Stimulated activated CD4-positive, alpha-beta T cell treated with anti-CD3 and anti-CD28 coated beads, Interleukin-15, amount 100 ng/mL, for 1 hour (primary cell): Measurements from ENCODE around the gene ZDHHC1.

Source experiments
- DNase-seq, 2 donors: peaks; one replicate each; pipeline ENCODE4 v3.0.0-alpha.2; 2020; ENCODE audit warnings: low read depth in 1 of 2, low spot score in 1 of 2

ZDHHC1 gene

DNA sequence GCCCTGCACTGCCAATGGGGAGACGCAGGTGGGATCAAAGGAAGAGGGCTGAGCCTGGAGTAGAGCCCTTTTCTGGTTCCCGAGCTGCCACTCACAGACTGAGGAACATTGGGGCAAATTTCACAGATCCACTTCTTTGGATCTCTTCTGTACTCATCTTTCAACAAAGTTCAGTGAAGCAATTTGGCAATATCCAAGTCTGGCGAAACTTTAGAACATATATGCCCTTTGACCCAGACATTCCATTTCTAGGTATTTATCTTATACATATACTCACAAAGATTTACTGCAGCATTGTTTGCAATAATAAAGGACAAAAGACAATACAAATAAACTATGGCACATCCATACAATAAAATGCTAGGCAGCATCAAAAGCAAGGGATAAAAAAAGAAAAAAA lies 4.9 kb downstream of the ZDHHC1 start:
- DNase-seq = no peak

DNA sequence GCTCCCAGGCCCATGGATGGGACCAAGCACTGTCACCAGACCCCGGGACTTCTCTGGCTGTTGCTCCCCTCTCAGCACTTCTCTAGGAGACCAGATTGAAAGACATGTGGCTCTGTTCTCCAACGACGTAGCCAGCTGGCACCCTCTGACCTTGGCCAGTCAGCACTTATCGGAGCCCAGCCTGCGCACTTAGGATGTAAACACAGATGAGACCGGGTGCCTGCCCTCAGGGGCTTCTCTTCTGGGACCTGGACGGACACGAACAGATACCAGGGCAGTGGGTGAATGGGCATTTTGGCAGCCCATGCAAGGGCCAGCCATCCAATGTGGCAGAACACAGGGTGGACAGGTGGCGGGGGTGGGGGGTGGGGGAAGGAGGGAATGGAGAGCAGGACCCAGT lies 6.6 kb downstream of the ZDHHC1 start:
- DNase-seq = no peak

DNA sequence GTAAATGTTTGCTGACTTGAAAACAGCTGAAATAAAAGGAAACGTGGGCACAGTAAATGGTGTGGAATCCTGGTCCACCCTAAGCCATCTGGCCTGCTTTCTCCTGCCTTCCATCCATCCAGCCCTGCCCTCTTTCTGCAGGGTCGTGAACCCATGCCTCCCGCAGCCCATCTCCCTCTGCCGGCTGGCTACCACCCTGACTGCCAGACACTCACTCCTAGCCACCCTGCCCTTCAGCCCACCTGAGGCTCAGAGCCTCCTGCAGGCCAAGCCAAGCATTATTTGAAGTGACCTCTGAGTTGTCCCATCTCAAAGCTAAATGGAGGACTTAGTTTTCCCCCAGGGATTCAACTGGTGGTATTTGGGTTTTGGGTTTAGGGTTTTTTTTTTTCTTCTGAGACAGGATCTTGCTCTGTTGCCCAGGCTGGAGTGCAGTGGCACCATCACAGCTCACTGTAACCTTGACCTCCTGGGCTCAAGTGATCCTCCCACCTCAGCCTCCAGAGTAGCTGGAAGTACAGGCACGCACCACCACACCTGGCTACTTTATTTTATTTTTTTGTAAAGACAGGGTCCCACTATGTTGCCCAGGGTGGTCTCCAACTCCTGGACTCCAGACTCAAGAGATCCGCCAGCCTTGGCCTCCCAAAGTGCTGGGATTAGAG lies 8.4 kb downstream of the ZDHHC1 start:
- no peak for DNase-seq

DNA sequence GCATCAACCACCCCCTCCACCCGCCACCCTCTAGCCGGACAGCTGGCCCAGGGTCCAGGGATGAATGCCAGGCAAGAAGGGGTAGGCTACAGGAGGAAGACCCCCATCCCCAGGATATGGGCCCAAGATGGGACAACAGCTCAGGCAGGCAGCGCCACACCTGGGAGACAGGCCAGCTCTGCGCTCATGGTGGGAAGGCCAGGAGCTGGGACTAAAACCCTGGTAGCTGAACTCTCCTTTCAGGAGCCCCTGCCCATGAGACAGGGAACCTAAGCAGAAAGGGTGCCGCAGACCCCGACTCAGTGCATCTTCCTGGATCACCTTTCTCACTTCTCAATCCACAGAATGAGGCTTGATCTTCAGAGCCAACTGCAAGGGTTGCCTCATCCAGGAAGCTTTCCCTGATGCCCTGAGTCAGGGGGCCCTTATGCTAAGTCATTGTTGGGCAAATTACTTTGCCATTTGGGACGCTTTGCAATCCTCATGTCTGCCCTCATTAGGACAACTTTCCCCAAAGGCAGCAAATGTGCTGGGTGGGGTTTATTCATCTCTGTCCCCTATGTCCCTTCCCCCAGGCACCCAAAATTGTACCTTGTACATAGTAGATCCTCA lies 9.0 kb downstream of the ZDHHC1 start:
- DNase-seq = no peak

DNA sequence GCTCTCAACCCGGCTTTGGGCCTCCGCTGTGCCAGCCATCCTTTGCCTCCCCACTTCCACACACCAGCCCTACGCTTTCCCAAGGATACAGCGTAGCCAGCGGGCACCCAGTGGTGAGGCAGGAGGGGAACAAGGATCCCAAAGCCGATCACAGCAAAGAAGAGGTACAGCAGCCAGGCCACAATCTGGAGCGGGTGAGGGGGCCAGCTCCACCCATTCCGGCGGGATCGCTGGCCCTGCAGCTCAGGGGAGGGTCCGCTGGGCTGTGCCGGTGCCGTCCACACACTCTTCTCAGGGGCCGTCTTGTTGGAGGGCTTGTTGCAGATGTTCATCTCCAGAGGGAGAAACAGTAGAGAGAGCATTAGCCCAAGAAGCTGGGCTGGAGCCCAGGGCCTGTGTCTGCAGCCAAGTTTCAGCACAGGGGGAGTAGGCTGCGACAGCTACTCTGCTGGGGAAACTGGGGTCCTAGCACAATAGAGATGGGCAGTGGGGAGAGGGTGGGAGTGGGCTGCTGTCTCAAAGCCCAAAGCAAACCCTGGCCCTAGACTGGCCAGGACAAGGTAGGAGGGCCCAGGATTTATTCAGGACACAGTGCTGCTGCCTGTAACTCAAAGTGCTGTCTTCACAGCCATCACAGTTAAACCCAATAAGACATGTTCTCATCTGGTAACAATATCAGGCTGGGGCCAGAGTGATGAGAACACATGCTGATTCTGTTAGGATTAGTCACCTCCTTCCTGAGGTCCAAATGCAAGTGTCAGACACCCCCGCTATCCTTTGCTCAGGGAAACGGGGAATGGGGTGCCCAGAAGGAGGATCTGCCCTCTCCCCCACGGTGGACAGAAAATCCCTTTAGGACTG lies 9.9 kb downstream of the ZDHHC1 start:
- DNase-seq = no peak

DNA sequence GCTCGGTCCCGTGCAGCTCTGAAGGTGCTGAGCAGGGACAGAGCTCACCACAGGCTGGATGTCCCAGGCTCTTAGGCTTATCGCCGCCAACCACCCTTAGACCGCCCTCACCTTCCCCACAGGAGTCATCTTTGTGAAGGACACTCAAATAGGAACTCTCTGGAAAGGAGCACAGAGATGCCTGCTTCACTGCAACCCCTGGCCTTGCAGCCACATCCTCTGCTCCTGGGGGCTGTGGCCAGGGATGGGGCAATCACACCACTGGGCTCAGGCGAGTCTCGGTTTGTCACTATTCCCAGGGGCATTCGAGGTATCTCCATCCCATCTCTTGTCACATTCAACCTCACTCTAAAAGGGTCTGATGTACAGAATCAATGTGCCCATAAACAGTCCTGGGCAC lies 10.9 kb downstream of the ZDHHC1 start:
- DNase-seq = no peak

DNA sequence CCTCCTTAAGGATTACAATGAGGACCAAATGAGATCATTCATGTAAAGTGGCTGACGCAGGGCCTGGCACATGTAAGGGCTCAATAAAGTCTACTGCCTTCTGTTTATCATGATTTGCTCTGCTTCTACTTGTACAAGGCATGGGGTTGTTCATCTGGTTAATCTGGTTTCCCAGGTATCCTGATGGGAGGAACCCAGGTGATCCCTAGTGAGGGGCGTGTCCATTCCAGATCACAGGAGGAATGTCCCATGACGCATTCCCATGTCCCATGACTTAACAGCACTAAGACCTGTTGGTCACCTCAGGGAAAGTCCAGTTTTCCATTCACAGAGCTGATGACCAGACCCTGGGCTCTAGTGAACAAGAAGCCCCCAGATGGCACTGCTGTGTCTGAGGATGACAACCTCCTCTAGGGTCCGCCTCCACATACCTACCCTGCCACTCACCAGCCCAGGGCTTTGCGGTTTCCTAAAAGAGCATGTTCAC lies 11.5 kb downstream of the ZDHHC1 start:
- no peak for DNase-seq

DNA sequence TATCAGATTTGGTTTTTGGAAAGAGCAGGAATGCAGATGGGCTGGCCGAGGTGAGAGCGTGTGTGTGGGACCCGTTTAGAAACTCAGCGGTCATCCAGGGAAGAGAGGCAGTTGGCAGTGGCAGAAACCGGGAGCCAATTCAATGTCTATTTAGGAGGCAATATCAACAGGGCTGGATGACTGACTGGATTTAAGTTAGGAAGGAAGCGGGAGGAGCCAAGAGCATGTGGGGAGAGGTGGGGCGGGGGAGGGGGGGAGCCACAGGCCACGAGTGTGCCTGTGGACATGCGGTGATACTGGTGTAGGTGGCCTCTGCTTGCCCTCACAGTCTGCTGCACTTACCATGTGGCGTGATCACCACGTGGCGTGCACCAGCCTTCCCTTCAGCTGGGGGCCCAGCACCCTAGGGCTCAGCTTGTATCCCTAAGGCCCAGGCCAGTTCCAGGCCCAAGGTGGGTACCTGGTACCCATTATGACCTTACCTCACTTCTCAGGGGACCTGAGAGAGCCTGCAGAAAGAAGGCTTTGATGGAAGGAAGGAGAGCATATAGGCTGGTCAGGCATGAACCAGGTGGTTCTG lies 12.2 kb downstream of the ZDHHC1 start:
- no peak for DNase-seq

DNA sequence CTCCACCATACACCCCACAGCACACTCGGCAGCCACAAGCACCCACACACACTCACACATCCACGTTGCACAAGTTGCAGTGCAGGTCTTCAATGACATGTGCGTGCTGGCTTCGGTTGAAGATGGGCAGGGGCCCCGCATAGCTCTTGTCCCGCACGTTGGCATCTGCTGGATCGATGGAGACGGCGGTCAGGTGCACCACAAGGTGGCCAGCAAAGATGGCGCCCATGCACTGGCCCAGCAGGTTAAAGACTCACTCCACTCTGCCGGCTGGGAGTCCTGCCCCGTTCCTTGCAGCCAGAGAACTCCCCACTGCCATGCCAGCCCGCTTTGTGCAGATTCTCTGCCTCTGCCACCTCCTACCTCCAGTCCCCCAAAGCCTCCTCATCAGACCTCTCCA lies 15.4 kb downstream of the ZDHHC1 start:
- no peak for DNase-seq

DNA sequence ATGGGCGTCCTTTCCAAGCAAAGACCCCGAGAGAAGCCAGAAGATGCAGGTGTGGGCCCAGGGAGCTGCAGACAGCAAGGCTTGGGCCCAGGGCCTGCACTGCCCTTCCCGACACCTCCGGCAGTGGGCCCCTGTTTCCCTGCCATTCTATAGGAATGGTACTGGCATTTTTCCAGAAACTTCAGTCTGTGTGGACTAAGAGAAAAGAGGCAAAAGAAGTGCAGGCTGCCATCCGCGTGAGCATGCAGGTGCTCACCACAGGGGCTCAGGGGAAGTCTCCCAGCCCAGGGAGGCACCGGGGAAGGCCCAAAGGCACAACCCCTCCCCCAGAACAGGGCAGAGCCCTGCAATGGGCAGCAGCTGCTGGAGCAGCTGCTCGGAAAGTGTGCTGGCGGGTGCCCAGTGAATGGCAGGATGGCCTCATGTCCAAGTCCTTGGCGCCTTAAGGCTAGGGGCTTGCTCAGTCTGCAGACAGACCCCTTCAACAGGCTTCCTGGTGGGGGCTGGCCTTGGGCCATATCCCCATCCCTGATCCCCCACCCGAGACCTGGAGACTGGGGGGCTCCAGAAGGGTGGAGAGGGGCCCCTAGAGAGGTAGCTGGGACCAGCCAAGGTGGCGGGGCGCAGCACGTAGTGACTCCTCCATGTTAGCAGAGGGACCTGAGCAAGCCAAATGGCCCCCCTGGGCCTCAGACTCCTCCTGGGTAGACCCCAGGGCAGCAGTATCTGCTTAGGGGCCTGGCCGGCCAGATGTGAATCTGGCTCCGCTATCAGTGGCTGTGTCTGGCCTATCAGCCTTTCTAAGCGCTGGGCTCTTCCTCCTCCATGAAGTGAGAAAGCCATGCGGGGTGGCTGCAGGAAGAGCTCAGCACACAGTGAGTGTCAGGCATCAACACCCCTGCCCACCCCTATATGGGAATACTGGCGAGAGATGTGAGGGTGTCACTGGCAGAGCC lies 16.2 kb downstream of the ZDHHC1 start:
- DNase-seq = no peak

DNA sequence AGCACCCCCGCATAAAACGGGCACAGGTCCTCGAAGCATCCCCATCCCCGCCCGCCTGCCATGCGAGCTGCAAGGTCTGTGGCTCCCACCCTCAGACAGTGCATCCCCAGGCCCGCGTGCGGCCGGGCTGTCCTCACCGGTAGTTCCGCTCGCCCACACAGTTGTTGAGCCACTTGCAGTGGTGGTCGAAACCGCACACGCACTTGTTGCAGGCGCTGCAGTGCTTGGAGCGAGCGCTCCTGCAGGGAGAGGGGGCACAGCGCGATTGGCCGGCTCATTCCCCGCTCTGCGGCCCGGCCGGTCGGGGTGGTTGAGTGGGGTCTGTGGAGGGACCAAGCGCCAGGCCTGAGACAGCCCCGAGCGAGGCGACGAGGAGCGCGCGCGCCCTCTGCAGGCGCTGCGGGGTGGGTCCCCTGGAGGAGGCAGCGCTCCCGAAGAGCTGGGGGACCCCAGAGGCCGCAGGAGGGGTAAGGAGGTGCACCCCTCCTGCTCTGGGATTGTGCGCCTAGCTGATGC lies 17.0 kb downstream of the ZDHHC1 start:
- peak in 1 of 2 donors; percentile 53 for DNase-seq

DNA sequence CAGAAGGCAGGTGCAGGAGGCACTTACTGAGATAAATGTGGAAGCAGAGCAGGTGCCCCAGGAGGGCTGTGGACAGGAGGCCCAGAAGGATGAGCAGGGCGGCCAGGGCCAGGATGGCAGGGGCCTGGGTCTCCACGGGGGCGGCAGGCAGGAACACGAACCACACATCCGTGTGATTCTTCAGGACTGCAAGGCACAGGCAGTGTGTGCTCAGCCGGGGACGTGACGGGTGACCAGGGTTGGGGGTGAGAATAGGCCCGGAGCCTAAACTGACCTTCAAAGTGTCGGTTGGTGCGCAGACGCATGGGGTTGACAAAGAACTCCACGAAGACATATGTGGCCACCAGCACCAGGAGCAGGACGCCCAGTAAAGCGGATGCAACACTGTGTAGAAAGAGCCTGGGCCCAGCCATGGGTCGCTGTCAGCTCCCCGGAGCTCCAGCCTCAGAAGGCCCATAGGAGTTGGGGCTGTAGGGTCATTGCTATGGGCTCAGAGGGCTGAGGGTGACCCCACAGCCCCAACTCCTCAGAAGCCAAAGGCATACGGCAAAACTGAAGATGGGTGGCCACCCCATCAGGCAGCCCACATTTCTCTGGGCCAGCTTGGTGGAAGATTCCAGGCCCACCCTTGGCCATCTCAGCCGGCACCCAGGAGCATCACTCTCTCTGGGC lies 17.6 kb downstream of the ZDHHC1 start:
- no peak for DNase-seq

DNA sequence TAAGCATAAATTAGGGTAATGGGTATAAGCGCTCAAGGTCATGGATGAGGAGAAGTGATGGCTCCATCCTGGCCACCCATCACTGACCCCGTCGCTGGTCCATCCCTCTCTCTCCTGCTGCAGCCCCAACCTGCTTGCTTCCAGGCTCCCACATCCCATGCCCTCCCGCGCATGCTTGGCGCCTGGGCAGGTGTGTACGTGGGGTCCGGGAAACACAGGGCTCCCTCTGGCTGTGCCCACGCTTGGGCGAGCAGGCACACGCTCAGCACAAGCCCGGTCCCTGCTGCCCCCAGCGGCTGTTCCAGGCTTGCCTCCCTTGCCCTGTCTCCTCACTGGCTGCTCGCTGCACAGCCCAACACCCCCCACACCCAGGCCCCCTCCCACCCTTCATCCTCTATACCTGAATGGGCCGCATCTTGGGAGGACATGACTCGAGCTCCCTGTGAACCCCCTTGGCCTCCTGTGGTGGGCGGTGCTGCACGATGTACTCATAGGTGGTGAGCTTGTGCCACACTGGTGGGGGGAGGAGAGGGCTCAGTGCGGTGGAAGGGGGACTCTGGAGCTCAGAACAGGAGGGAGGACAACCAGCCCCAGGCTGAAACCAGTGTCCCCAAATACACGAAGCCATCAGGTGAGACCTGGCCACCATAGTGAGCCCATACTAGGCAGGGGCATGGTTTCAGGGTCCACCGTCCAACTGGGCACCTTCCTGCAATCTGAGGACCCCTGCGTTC lies 18.3 kb downstream of the ZDHHC1 start:
- no peak for DNase-seq

DNA sequence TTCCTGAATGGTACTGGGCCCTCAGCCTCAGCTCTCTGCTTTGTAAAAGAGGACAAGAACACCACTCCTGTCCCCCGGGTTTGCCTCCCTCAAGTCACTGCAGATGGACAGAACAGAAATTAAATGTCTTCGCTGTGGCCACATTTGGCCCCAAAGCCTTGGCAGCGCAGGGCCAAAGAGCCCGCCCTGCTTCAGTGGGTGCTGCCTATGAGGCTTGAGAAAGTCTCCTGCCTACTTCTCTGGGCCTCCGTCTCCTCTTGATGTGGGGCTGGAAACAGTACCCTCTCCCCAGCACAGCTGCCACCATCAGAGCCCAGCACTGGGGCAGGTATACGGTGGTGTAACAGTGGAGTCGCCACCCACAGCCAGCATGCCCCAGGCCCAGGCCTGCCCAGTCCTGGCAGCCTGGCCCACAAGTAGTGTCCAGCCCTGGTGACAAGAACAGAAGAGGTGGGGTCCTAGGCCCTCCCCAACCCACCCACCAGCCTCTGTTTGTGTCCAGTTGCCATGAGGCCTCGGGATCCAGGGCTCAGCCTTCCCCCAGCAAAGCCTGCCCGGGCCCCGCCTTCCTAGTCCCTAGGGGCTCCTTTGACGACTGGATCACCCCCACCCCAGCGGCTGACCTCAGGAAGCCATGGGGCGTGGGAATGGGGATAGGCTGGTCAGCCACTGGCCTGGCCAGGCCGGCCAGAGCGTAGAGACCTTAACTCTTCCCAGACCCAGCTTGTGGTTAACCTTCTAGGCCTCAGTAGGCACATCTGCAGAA lies 19.1 kb downstream of the ZDHHC1 start:
- DNase-seq = no peak

DNA sequence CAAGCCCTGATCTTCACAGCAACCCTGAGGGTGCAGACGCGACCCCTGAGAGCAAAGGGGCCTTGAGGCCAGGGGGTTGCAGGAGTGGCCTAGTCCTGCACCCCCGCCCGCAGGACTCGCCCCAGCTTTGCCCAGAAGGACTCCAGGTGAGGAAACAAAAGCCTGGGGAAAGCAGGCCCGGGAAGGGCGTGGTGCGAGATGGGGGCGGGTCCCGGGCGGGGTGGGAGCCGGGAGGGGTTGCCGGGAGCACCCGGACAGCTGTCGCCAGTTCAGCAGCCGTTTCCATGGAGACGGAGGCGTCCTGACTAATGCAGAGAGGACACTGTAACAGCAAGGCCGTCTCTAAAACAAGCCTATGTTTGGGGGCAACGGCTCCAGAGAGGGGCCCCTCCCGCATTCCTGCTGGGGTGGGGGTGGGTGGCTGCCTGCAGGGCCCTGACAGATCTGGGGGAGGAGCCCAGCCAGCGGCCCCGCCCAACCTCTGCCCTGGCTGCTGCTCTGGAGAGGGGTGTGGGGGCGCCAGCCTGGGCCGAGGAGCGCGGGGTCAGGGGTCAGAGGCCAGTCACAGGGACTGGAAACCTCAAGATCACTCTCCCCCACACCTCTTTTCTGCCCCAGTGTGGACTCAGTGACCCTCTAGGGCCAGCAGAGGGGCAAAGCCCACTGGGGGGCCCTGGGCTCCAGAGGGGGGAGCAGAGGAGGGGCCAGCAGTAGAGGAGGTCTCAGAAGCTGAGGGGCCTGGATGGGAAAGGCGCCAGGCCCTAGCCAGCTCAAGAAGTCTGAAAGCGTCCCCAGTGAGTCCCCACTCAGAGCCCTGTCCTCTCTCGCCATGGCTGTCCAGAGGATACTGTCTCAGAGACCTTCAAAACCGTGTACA lies 19.9 kb downstream of the ZDHHC1 start:
- DNase-seq = no peak

DNA sequence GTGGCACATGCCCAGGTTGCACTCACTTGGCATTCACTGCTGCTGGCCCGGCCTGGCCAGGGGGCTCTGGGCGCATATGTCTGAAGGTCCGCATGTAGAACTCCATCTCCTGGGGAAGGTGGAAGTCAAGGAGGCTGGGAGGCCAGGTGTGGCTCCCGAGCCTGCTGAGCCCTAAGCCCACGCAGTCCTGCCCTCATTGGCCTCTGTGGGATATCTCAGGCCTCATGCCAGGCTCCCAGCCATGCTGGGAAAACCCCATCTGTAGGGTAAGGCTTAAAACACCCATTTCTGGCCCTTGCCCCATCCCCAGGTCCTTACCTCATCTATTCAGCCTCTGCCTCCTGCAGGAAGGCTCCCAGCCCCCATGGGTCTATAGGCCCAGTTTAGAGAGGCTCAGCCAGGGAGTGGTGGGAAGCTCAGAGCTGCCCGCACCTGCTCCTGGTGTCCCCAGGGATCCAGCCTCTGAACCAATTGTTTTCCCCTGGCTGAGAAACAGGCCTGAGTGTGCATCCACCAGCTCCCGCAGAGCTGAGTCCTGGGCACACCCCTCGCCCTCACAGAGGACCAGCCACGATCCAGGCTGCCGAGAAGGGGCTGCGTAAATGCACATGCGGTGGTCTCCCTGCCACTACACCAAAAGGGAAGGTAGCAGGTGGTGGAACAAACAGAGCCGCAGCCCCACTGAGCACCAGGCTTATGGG lies 20.7 kb downstream of the ZDHHC1 start:
- DNase-seq = no peak

DNA sequence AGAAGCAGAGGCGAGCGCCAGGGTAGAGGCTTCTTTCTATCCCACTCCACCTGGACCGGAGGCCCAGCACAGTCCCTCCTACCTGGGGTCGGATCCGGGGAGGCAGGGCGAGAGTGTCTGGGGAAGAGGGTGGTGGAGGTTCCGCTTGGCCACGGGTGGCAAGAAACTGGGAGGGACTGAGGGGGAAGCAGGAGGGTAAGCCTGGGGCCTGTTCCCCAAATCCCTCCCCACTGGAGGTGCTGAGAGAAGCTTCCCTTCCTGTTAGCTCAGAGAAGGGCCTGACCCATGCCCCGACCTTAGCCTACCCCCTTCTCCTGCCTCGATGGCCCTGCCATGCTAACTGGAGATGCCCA lies 21.2 kb downstream of the ZDHHC1 start:
- no peak for DNase-seq
